ENCODE data around the gene ATAD3A. TPM values are rescaled to one million over a fixed set of nuclear protein-coding genes. Genes with fewer than 3 reads are reported as not detected.

Gene ATAD3A
- total RNA-seq, 1 donor from 2014 or later: 6.8 TPM

Other genes with a start within 250 kb of the ATAD3A start
- gene UBE2J2, start 238.3 kb upstream of the ATAD3A start, total RNA-seq: 28.7 TPM
- 0.52 TPM for gene SCNN1D, start 231.7 kb upstream of the ATAD3A start, total RNA-seq
- 23.5 TPM for gene ACAP3, start 204.2 kb upstream of the ATAD3A start, total RNA-seq
- 4.7 TPM for gene PUSL1, start 203.6 kb upstream of the ATAD3A start, total RNA-seq
- gene INTS11, start 187.5 kb upstream of the ATAD3A start, total RNA-seq: 27.1 TPM
- gene CPTP, start 187.4 kb upstream of the ATAD3A start, total RNA-seq: 8.4 TPM
- gene TAS1R3, start 180.9 kb upstream of the ATAD3A start, total RNA-seq: 1.6 TPM
- gene DVL1, start 162.7 kb upstream of the ATAD3A start, total RNA-seq: 44.9 TPM
- 60.0 TPM for gene MXRA8, start 153.6 kb upstream of the ATAD3A start, total RNA-seq
- gene AURKAIP1, start 137.0 kb upstream of the ATAD3A start, total RNA-seq: 51.7 TPM
- 55.3 TPM for gene CCNL2, start 112.8 kb upstream of the ATAD3A start, total RNA-seq
- gene MRPL20, start 104.9 kb upstream of the ATAD3A start, total RNA-seq: 75.7 TPM
- 5.7 TPM for gene ANKRD65, start 90.9 kb upstream of the ATAD3A start, total RNA-seq
- 11.0 TPM for gene VWA1, start 76.5 kb upstream of the ATAD3A start, total RNA-seq
- not detected for gene ATAD3C, start 62.5 kb upstream of the ATAD3A start, total RNA-seq
- 16.7 TPM for gene ATAD3B, start 40.4 kb upstream of the ATAD3A start, total RNA-seq
- gene TMEM240, start 28.5 kb downstream of the ATAD3A start, total RNA-seq: 2.1 TPM
- gene SSU72, start 62.7 kb downstream of the ATAD3A start, total RNA-seq: 40.2 TPM
- gene FNDC10, start 88.0 kb downstream of the ATAD3A start, total RNA-seq: not detected
- 49.6 TPM for gene MIB2, start 103.3 kb downstream of the ATAD3A start, total RNA-seq
- 17.2 TPM for gene MMP23B, start 120.0 kb downstream of the ATAD3A start, total RNA-seq
- gene CDK11B, start 146.8 kb downstream of the ATAD3A start, total RNA-seq: 8.4 TPM
- 15.7 TPM for gene SLC35E2B, start 180.6 kb downstream of the ATAD3A start, total RNA-seq
- gene CDK11A, start 212.2 kb downstream of the ATAD3A start, total RNA-seq: 16.7 TPM